Lung microvascular endothelial cell (primary cell): ENCODE results near the gene NFAM1. TPM values are rescaled to one million over a fixed set of nuclear protein-coding genes. Genes with fewer than 3 reads are reported as not detected.

Experiments used
- DNase-seq, 2 donors: peaks; one replicate each; pipeline versions ENCODE4 v3.0.0 to v3.0.0-alpha.2; 2010; ENCODE audit warnings: low read depth in 2 of 2
- total RNA-seq: library from RNA; depleted of rRNA; stranded (reverse); fragments of >200 nt; gene quantifications from 2 replicates; pipeline ENCODE4 v1.2.1, GENCODE V29; 2014

The NFAM1 gene
- total RNA-seq, 1 donor from 2014 or later = not detected

DNA sequence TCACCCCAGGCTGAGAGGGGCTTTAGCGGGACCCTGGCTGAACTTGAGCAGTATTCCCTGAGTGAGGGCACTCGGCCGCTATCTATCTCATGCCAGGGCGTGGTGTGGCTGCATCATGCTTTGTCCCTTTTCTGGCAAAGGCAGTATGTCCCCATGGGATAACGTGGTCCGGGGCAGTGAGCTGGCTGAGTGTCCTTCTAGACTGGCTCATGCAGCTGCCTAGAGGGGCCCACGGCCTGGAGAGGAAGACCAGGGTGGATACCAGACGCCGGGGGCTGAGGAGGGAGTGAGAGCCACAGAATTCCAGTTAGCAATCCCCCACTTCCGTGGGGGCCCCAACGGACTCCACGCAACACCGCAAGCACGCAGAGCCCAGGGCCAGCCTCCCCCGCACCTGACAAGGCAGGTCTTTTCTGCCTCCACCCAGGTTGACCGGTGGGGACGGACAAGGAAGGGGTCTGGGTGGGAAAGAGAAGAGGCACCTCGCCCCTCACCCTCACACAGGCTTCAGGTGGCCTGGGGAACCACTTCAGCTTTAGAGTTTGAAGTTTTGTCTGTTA lies 15.5 kb downstream of the NFAM1 start:
- DNase-seq = no peak

DNA sequence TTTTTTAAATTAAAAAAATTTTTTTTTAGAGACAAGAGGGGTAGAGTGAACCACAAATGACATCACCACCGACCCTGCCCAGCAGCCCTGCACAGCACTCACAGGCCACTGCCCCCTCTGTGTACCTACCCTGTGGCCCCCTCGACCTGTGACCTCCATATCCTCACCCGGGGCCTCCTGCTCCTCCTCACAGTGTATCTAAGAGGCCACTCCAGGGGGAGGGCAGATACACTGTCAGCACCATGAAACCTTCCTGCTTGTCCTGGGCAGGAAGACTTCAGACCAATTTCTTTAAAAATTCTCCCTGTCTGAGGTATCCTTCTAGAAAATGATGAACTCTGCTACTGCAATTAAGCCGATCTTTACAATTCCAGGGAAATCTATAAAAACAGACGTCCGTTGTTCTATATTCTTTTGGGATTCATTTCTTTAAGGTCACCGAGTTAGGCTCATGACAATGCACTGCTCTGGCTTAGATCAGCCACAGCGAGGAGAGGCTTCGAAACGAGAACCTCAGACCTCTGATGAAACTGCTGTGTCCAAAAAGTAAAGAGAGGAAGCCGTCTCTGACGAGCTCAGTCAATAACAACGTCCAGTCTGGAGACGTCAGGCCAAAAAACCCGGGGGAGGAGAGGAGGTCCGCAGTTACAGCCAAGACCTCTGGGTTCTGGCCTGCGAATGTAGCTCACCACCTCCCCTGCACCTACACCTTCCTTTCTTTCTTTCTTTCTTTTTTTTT lies 17.5 kb downstream of the NFAM1 start:
- DNase-seq = no peak

DNA sequence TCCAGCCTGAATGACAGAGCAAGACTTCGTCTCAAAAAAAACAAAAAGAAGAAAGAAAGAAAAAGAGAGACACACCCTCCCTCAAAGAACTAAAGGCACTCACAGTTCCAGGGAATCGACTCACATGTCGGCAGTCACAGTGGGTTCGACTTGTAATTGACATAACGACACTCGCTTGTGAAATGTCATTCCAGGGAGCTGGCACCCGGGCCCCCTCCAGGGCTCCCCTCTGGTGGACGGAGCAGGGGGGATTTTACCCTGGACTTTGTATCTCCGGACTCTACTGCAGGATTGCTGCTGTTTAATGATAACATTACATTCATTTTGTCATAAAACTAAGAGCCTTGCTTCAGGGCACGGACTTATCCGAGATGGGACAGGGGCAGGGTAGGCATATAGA lies 18.2 kb downstream of the NFAM1 start:
- no peak for DNase-seq

DNA sequence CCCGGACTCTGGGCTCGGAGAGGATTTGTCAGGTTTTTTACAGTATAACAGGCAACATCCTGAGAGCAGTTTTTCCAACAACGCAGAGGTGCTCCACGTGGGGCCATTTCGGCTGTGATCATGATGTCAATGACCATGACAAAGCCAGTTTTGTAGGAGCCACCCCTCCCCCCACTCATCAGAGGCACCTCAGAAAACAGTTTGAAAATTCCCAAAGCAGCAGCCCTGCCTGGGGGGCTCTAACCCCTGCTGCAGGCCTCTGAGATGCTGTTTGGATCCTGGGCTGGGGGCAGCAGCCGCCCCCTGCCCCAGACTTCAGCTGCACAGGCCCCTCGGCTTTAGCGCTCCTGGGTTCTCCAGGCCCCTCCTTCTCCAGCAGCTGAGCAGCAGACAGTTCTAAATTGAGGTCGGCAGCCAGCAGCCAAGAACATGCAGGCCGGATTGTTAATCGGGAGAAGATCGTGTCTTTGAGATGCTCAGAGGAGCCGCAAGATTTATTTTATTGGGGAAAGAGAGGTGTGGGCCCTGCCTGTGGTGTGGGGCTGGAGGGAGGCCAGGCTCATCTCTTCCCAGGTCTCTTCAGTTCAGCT lies 19.4 kb downstream of the NFAM1 start:
- no peak for DNase-seq

DNA sequence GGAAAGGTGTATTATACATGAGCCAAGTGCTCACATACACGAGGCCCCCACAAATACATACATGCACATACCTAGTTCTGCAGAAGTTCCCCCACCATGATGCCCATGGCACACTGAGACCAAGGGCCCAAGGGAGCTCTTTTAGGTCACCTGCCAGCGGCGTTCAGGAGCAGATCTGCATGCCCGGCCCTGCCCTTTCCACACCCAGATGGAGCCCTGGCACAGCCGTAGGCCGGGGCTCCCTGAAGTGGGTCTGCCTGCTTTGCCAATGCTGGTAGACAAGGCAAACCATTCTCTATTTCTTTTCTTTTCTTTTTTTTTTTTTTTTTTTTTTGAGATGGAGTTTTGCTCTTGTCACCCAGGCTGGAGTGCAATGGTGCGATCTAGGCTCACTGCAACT lies 21.5 kb downstream of the NFAM1 start:
- no peak for DNase-seq

DNA sequence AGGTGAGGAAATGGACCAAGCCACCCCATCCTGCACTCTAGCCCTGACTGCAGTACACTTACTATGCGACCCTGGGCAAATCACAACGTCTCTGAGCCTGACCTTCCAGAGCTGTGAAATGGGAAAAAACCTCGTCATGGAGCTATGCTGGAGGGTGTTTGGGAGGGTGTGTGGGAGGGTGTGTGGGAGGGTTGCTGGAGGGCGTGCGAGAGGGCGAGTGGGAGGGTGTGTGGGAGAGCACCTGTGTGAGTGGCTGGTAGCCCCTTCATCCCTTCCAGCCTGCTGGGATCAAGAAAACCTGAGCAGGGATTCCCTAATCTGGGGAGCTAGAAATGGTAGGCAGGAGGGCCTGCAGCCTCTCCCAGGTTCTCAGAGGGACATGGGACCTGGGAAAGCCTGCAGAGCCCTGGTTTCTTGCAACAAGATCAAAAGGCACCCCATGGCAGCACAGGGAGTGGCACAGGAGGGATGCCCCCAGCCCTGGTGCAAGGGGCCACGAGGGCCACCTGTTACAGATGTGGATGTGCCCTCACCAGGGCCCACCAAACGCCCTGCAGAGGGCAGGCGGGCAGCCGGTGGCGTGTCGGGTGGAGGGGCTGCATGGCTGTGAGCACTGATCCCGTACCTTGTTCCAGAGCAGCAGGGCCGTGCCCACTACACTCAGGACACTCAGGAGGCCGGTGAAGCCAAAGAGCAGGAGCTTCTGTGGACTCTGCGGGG lies 23.2 kb downstream of the NFAM1 start:
- no peak for DNase-seq

DNA sequence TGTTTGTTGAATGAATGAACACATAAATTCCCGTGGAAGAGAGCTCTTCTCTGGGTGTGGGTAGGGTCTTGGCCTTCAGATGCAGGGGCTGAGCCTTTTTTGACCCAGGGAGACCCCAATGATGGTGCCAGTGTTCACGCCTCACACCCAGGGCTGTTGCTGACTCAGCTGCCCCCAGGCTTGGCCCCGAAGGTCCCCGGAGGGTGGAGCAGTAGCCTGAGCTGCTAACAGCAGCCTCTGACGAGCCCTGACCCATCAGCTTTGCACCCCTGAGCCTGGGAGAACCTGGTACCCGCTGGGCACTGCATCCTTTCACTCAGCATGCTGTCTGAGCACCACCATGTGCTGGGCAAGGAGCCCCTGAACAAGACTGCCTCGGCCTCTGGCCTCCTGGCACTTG lies 23.9 kb downstream of the NFAM1 start:
- no peak for DNase-seq

DNA sequence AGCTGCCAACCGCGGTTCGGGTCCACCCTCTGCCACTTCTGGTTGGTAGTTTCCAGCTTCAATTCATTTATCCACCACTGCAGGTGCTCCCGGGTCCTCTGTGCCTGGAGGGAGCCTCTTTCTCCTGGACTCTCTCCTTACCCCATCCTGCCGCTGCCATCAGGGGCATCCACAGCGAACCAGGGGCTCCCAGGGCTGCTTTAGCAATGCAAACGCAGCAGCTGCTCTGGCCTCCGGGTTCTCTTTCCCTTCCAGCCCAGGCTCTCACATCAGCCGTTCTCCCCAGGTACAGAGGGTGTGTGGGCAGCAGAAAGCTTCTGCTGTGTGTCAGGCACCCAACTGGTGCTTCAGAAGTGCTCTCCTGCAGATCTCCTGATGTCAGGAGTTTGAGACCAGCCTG lies 27.9 kb downstream of the NFAM1 start:
- DNase-seq = no peak

DNA sequence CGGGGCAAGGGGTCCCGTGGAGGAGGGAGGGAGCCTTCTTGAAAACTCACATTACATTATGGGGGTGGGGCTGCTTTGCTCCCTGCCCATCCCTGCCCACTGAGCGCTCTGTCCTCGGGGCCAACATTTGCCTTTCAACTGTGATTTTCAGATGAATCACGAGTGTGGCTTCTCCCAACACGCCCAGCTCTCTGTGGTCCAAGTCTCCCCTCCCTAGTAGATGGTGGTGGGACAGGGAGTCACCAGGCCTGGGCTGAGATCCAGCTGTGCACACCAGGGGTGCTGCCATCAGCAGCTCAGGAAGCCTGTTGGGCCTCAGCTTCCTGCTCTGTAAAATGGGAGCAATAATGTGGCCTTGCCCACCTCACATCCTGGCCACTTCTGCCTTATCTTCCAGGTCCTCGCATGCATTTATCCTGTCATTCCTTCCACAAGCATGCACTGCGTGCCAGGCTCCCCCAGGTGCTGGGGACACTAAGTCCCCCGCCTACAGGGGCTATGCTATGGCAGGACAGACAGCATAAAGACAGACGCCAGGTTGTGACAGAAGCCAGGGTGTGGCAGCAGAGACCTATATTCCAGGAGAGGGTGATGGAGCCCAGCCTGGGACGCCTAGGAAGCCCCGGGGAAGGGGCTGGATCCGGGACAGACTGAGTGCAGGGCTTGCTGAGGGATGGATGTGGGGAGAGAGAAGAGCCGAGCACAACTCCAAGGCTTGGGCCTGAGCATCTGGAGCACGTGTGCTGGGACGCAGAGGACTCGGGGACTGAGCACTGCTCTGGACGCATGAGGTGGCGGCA lies 30.5 kb downstream of the NFAM1 start:
- no peak for DNase-seq

DNA sequence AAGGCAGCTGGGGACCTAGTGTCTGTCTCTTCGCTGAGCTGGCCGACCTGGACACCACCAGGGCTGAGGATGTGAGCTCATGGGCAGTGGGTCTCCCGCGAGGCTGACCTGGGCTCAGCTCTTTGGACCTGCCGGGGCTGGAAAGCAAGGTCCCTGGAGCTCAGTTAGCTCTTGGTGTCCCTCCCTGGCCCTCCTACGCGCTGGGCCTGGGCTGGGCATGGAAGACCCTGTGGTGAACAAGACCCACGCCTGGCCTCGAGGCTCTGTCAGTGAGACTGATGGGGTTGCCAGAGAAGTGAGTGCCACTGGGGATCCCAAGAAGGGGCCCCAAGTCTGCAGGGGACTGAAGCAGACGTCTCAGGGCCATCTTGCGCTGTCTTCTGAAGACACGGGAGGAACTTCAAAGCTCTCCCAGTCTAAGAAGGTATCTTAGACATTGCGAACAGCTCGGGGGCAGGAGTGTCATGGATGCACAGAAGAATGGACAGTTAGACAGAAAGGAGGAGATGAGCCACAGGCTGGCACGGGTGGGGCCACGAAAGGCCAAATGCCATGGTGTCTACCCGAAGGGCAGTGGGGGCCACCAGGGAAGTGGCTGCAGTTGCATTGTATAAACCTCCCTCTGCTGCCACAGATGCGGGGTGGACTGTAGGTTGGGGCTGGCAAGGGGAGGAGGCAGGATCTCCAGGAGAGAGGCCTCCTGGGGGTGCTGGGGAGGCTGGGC lies 31.2 kb downstream of the NFAM1 start:
- DNase-seq = no peak

DNA sequence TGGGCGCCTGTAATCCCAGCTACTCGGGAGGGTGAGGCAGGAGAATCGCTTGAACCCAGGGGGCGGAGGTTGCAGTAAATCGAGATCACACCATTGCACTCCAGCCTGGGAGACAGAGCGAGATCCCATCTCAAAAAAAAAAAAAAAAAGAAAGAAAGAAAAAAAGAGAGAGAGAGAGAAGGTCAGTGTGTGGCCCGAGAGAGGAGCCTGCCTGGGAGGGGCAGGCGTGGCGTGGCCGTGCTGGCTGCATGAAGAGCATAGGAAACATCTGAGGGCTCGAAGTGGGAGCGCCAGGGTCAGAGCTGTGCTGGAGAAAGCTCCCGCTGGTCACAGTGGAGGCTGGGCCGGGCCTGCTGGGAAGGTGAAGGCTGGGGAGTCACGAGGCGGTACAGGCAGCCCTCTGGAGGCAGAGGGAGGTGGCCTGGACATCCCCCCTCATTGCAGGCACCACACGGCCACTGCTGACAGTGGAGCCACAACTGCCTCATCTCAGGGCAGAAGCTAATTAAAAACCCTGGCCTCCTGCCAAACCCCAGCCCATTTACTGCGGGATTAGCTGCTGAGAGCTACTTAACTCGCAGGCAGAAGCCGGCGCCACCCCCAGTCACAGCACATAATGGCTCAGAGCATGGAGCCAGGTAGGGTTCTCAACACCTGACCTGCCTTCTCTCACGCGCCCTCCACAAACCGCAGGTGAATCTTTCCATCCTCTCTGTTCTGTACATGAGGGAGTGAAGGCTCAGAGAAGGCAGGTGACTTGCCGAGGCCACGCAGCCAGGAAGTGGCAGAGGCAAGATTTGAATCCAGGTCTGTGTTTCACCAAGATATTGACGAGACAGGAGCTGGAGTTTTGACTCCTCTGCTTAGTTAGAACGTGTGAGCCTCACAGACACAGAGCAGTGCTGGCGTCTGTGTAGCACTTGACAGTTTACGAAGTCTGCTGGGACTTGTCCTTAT lies 32.6 kb downstream of the NFAM1 start:
- DNase-seq = no peak

DNA sequence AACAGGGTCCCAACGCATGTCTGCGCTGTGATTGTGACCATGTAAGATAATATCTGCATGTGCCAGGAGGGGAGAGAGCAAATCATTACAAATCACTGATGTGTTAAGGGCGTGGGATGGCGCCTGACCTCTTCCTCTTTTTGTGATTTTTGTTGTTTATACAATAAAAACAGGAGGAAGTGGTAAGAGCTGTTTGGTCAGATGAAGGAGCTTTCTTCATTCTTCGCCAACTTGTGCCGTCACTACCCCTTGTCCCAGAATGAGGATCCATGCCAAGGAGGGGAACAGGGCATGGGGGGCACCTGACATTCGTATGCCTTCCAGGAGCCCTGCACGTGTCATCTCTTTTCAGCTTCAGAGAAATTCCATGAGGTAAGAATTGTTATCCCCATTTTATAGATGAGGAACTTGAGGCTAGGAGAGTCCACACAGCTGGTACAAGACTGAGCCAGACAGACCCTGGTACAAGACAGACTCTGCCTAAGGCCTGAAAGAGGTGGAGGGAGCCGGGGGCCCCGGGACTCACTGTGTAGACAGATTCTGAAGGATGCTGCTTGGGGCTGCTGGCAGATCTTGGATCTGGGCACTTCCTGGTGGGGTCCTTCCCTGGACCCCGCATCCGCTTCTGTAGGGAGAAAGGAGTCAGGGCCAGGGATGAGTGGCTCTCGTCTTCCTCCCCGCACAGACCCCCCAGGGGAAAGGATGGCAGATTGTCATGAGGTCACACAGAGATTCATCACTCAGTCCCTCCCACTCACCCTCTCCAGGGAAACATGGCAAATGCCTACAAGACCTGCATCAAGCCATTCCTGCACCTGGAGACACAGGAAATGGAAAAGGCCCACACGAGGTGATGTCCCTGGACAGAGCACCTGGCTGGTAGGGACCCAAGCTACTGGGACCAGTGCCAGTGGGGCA lies 34.6 kb downstream of the NFAM1 start:
- DNase-seq = peak in 1 of 2 donors; percentile 49

DNA sequence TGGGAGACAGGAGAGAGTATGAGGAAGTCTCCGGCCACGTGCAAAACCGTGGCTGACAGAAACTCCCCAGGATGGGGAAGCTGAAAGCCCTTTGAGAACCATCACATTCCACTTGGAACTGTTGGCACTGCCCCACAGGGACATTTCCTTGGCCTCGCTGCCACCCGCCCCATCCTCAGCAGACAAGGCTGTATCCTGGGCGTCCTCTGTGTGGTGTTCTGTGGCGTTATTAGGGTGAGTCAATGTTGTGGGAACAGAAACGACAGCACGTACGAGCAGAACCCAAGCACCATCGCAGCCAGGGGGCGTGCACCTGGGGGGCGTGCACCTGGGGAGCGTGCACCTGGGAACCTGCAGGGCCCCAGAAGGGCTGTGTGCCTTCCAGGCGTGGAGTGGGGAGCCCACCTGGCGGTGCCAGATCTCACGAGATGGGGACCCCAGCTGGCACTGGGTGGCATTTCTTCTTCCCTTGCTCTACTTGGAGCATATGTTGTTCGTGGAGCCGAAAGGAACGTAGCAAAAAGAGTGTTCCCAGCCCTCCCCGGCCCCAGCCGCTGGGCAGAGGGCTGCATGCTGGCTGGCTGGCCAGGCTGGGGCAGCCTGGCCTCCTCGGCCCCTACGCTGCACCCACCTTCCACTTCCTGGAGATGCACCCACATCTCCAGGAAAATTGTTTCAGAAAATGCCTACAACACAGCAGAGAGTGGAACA lies 35.4 kb downstream of the NFAM1 start:
- DNase-seq = no peak

DNA sequence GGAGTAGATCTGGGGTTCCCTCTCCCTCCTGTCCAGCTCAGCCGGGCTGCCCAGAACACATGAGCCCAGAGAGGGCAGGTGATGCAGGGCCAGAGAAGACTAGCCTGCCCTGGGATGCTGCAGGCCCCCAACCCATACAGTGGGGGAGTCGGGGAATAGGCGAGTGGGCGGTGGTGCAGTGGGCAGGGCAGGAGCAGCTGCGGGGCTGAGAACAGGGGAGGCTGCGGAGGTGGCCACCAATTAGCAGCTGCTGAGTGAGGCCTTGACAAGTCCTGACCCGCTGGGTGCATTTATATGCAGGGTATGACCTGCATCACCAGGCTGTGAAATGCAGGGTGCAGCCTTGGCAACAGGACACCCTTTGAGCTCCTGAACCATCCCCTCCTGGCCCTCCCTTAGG lies 43.1 kb downstream of the NFAM1 start:
- no peak for DNase-seq

DNA sequence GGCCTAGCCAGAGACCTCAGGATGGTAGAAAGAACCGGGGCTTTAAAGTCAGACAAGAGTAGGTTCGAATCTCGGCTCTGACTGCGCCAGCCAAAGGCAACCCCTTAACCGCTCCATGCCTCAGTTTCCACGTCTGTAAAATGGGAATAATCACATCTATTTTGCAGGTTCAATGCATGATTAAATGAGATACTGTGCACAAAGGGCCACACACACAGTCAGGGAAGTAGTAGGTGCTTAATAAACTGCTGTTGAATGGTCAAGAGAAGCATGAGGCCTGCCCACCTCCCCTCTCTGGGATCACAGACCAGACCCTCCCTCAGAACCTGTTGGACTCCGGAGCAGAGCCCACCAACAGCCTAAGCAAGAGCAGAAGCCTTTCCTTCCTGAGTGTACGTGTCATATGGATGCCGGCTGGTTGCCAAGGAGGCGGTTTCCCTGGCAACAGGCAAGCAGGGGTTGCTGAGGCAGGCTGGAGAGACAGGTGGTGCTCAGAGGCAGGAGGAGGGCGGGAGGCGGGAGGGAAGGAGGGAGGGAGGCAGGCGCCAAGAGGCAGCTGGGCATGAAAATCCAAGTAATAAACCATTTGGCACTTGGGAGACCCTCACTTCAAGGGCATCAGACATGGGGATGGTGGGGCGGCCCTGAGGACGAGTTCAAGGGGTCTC lies 43.9 kb downstream of the NFAM1 start:
- DNase-seq = peak in 1 of 2 donors; percentile 12

DNA sequence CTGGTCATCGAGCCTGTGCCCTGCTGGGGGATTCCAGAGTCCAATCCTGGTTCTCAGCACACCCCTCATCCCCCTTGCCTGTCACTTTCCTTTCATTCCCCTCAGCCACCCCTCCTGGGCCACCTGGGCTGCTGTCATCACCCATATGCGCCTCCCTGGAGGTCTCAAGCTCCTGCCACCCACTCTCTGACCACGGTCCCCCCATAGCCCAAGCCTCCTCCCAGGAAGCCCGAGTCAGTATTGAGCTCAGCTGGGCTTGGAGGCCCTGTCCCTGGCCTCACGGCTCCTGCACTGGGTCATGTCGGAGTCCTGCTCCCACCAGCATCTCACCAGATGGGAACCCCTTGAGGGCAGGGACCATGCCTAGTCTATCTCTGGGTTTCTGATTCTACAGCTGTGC lies 44.6 kb downstream of the NFAM1 start:
- DNase-seq = no peak

DNA sequence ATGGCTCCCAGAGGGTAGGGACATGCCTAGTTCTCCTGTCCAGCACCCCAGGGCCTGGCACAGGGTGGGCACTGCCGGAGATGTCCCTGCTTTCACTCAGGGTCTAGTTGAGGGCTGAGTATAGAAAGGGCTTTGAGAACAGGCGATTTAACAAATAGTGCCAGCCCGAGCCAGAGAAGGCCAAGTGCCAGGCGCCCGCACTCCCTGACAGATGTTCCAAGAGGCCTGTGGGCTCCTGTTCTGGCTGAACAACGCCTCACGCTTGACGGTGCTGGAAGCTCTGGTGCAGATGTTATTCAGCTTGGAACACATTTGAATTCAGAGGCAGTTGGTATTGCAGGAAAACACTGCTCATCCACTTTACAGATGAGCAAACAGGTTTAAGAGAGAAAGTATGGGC lies 46.5 kb downstream of the NFAM1 start:
- no peak for DNase-seq

DNA sequence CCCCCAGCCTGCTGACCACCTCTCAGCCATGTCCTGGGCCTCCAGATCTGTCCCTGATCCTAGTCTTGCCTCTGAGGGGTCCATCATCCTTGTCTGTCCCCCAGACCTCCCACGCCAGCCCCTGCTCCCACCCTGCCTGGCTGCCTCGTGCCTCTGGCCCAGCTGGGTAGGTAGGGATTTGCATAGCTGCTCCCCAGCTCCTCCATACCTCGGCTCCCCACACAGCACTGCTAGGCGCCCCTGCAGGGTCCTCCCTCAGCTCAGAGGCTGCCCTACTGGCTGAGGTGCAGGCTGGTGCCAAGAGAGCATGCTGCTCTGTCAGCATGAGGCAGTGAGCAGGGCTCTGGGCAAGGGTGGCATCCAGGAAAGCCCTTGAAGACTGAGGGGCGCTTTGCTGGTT lies 47.7 kb downstream of the NFAM1 start:
- no peak for DNase-seq
